Natural killer cell (primary cell): ENCODE measurements around the gene GATAD1. TPM values are rescaled to one million over a fixed set of nuclear protein-coding genes. Genes with fewer than 3 reads are reported as not detected.
"Not testable (repeated sequence)": the region's sequence is repeated elsewhere in the genome, so short reads cannot be mapped to it uniquely, and the experiment has no call there.

ENCODE experiments used
- ATAC-seq, 3 donors: fragments of 150-1000 bp in 2 of 3; fragments of 200-7000 bp in 1 of 3; cut with Tn5 transposase; 1 replicate in 1 of 3; 2 replicates in 2 of 3; pipeline ENCODE4 v1.10.0; 2021; ENCODE audit warnings: mild to moderate bottlenecking in 2 of 3, moderate library complexity in 2 of 3
- DNase-seq, 2 donors: peaks; one replicate each; pipeline versions ENCODE4 v3.0.0 to v3.0.0-alpha.2; 2013 to 2021; ENCODE audit warnings: mixed read lengths in 1 of 2
- H3K27ac ChIP-seq: one replicate; pipeline ENCODE4 v1.5.1; 2013; ENCODE audit warnings: mild to moderate bottlenecking, low read length
- H3K27me3 ChIP-seq: one replicate; pipeline ENCODE4 v1.6.1; 2013; ENCODE audit warnings: low read length; ENCODE audit not compliant: control insufficient read depth, insufficient read depth
- H3K36me3 ChIP-seq: one replicate; pipeline ENCODE4 v1.6.1; 2013; ENCODE audit warnings: low read length; ENCODE audit not compliant: control insufficient read depth, insufficient read depth
- H3K4me1 ChIP-seq: one replicate; pipeline ENCODE4 v1.6.1; 2013; ENCODE audit warnings: low read length; ENCODE audit not compliant: control insufficient read depth, insufficient read depth
- H3K4me3 ChIP-seq: one replicate; pipeline ENCODE4 v1.5.1; 2013; ENCODE audit warnings: low read length
- H3K9me3 ChIP-seq: one replicate; pipeline ENCODE4 v1.6.1; 2013; ENCODE audit warnings: low read length; ENCODE audit not compliant: control insufficient read depth, insufficient read depth
- H3K27ac Mint-ChIP-seq, 2 donors: one replicate each; pipeline ENCODE4 v1.8.0; 2022; ENCODE audit warnings: mild to moderate bottlenecking in 2 of 2, mixed read lengths in 2 of 2, moderate library complexity in 1 of 2
- H3K27me3 Mint-ChIP-seq, 2 donors: one replicate each; pipeline ENCODE4 v1.8.0; 2022; ENCODE audit warnings: low read depth in 2 of 2, mixed read lengths in 2 of 2
- H3K36me3 Mint-ChIP-seq: one replicate; pipeline ENCODE4 v1.8.0; 2022; ENCODE audit warnings: mixed read lengths
- H3K4me1 Mint-ChIP-seq, 2 donors: one replicate each; pipeline ENCODE4 v1.8.0; 2022; ENCODE audit warnings: mixed read lengths in 2 of 2
- H3K4me3 Mint-ChIP-seq: one replicate; pipeline ENCODE4 v1.8.0; 2022; ENCODE audit warnings: mild to moderate bottlenecking, moderate library complexity, mixed read lengths
- H3K9me3 Mint-ChIP-seq, 2 donors: one replicate each; pipeline ENCODE4 v1.8.0; 2022; ENCODE audit warnings: mixed read lengths in 2 of 2
- whole genome bisulfite sequencing: methylation state at CpG from one replicate; pipeline ENCODE4 v1.1.7; 2013; ENCODE audit warnings: missing lambda C conversion rate; ENCODE audit not compliant: insufficient coverage; 5-methylcytosine and 5-hydroxymethylcytosine counted together
- intact Hi-C: fragments of 100-400 bp; cut with micrococcal nuclease; formaldehyde crosslinking; loops from one replicate; pipeline ENCODE4 v1.14.2; 2022
- total RNA-seq, 4 donors: library from RNA; stranded (reverse); fragments of 120-200 nt in 1 of 4; gene quantifications; one replicate each; pipeline versions ENCODE4 v1.2.3 to v1.2.4, GENCODE V29; 2013 to 2022
- TF ChIP-seq, protein P1 (sequence below): fragments of 200-600 bp; IDR thresholded peaks from one replicate; pipeline ENCODE4 v1.8.0; 2022; ENCODE audit warnings: antibody characterized with exemption

Gene GATAD1
- total RNA-seq, 3 donors from 2014 or later (not counting 1 experiment from before 2014, with no cell fraction given), result 32.5 to 43.3 (median 35.0) TPM

DNA sequence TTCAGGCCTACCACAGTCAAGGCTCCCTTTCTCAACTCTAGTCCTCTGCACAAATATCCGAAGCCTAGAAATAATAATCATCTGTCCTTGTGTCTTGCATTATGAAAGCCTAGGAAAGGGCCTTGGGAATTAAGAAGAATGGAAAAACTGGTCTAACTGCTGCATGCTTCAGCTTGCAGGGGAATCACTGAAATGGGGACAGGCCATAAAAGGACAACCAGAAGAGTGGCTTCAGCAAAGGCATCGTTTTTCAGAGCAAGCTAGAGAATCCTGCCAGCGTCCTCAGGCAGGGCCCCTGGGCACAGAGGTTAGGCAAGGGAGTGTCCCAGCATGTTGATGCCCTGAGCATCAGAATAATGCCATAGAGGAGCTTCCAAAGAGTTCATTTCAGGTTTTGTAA is 17.2 kb downstream of the GATAD1 start:
- no peak overlapping the region for H3K27ac ChIP-seq
- DNase-seq (no peak), ATAC-seq (no peak)
- H3K27me3 Mint-ChIP-seq, result no peaks in the 10 kb centered on the region
- no peaks in the 10 kb centered on the region for H3K9me3 Mint-ChIP-seq
- no peak overlapping the region for H3K27ac Mint-ChIP-seq
- TF ChIP-seq, protein P1, sequence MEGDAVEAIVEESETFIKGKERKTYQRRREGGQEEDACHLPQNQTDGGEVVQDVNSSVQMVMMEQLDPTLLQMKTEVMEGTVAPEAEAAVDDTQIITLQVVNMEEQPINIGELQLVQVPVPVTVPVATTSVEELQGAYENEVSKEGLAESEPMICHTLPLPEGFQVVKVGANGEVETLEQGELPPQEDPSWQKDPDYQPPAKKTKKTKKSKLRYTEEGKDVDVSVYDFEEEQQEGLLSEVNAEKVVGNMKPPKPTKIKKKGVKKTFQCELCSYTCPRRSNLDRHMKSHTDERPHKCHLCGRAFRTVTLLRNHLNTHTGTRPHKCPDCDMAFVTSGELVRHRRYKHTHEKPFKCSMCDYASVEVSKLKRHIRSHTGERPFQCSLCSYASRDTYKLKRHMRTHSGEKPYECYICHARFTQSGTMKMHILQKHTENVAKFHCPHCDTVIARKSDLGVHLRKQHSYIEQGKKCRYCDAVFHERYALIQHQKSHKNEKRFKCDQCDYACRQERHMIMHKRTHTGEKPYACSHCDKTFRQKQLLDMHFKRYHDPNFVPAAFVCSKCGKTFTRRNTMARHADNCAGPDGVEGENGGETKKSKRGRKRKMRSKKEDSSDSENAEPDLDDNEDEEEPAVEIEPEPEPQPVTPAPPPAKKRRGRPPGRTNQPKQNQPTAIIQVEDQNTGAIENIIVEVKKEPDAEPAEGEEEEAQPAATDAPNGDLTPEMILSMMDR, result no peak
- H3K9me3 ChIP-seq, result no peaks in the 10 kb centered on the region
- no peak overlapping the region for H3K4me3 ChIP-seq
- 81% methylated on average over 3 of the region's 3 CpGs for WGBS
- intact Hi-C loops, result no loop called here
- H3K4me1 ChIP-seq, result no peaks in the 10 kb centered on the region
- H3K36me3 ChIP-seq, result peaks cover 2% of the 10 kb centered on the region
- no peak overlapping the region for H3K4me3 Mint-ChIP-seq
- H3K36me3 Mint-ChIP-seq, result peaks cover 10% of the 10 kb centered on the region
- H3K27me3 ChIP-seq, result no peaks in the 10 kb centered on the region
- H3K4me1 Mint-ChIP-seq, result no peaks in the 10 kb centered on the region

DNA sequence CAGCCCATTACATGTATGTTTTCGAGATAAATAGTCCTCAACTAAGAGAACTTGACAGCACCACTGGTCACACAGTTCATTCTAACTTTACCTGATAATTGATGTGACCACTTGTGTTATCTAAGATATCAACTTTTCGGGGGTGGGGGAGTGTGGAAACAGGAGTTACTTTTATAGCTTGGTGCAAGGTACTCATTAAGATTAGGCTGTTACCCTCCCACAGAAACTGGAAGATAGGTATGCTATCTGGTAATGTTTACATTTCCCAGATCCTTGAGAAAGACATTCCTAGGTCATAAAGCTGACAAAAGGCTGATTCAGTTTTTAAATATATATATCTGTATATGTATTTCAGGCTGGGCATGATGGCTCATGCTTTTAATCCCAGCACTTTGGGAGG is 19.4 kb downstream of the GATAD1 start:
- Mint-ChIP-seq H3K4me3 (no peak overlapping the region), H3K9me3 (no peaks in the 10 kb centered on the region)
- no peaks in the 10 kb centered on the region for H3K4me1 ChIP-seq

DNA sequence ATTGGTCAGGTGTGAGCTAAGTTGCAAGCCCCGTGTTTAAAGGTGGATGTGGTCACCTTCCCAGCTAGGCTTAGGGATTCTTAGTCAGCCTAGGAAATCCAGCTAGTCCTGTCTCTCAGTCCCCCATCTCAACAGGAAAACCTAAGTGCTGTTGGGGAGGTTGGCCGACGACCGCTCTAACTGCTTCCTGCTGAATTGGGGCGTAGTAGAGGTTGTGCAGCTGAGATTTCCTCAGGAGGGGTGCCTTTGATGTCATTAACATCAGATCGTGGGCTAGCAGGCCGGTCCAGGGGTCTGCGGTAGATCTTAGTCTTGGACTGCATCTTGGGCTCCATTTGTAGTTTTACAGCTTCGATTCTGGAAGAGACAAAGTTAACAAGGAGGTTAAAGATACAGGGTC is 21.3 kb downstream of the GATAD1 start:
- H3K27me3 ChIP-seq, intact Hi-C loops, H3K36me3 Mint-ChIP-seq: not testable (repeated sequence)

More for the DNA sequence above, 19.4 kb downstream of the GATAD1 start:
- H3K27me3 ChIP-seq, result no peaks in the 10 kb centered on the region
- TF ChIP-seq, protein P1, result no peak
- no peaks in the 10 kb centered on the region for H3K9me3 ChIP-seq
- no peak for DNase-seq
- WGBS, result 90% methylated on average over 2 of the region's 2 CpGs
- intact Hi-C loops, result no loop called here
- H3K27ac ChIP-seq, result no peak overlapping the region
- Mint-ChIP-seq H3K27me3 (no peaks in the 10 kb centered on the region), H3K27ac (no peak overlapping the region), H3K36me3 (peaks cover 10% of the 10 kb centered on the region), H3K4me1 (no peaks in the 10 kb centered on the region)
- ATAC-seq, result no peak
- H3K4me3 ChIP-seq, result no peak overlapping the region
- H3K36me3 ChIP-seq, result peaks cover 2% of the 10 kb centered on the region

DNA sequence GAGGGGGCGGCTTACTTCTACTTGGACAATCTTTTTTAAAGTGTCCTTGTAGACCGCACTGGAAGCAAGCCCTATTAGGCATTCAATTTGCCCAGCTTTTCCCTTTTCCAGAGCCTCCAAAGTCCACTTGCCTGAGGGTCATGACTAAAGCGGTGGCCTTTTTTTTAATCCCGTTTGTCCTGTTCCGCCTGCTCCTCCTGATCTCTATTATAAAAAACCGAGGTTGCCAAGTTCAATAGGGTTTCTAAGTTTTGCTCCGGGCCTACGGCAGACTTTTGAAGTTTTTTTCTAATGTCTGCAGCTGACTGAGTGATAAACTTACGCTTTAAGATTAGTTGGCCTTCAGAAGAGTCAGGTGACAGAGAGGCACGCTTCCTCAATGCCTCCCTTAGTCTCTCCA is 26.7 kb downstream of the GATAD1 start:
- H3K9me3 Mint-ChIP-seq, H3K9me3 ChIP-seq, H3K27me3 Mint-ChIP-seq, H3K4me3 Mint-ChIP-seq, H3K4me1 Mint-ChIP-seq, H3K27ac ChIP-seq, intact Hi-C loops, H3K4me1 ChIP-seq, DNase-seq, H3K36me3 Mint-ChIP-seq, H3K27me3 ChIP-seq, H3K4me3 ChIP-seq, ATAC-seq, H3K27ac Mint-ChIP-seq, H3K36me3 ChIP-seq: not testable (repeated sequence)
- 96% methylated on average over 9 of the region's 10 CpGs for whole genome bisulfite sequencing

More for the DNA sequence above, 21.3 kb downstream of the GATAD1 start:
- not testable (repeated sequence) for H3K36me3 ChIP-seq, H3K4me3 Mint-ChIP-seq, H3K9me3 ChIP-seq, DNase-seq, ATAC-seq, H3K9me3 Mint-ChIP-seq, H3K4me1 Mint-ChIP-seq, H3K4me3 ChIP-seq, H3K4me1 ChIP-seq, H3K27me3 Mint-ChIP-seq, H3K27ac Mint-ChIP-seq, H3K27ac ChIP-seq
- WGBS, result 97% methylated on average over 8 of the region's 9 CpGs

DNA sequence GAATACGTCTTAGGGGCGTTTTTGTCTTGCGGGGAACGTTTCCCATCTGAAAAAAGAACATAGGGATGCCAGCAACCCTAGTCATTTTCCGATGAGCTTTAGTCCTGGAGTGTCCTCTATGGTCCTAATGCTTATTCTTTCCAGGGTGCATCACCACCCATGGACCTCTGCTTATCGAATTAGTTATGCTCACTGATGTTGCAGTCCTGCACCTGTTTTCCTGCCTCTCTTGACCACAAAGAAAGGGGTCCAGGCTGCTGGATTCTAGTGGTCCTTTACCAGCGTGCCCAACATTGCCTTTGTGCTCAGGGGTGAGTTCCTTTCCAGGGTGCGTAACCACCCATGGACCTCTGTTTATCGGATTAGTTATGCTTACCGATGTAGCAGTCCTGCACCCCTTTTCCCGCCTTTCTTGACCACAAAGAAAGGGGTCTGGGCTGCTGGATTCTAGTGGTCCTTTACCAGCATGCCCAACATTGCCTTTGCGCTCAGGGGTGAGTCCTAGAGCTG is 28.0 kb downstream of the GATAD1 start:
- intact Hi-C loops, H3K4me1 Mint-ChIP-seq, H3K9me3 Mint-ChIP-seq, H3K9me3 ChIP-seq, H3K27me3 ChIP-seq, H3K27me3 Mint-ChIP-seq, ATAC-seq, H3K27ac ChIP-seq, H3K36me3 ChIP-seq, H3K4me3 ChIP-seq, H3K4me3 Mint-ChIP-seq, H3K36me3 Mint-ChIP-seq, H3K27ac Mint-ChIP-seq, H3K4me1 ChIP-seq, DNase-seq: not testable (repeated sequence)
- 93% methylated on average over 12 of the region's 12 CpGs for WGBS

GRCh38 chr7:92475851-92476590 is 28.7 kb downstream of the GATAD1 start:
- H3K27ac Mint-ChIP-seq, H3K4me3 Mint-ChIP-seq, H3K36me3 ChIP-seq, H3K9me3 Mint-ChIP-seq, intact Hi-C loops, H3K27ac ChIP-seq, H3K27me3 ChIP-seq, H3K4me1 Mint-ChIP-seq, H3K9me3 ChIP-seq, DNase-seq, ATAC-seq, H3K27me3 Mint-ChIP-seq, H3K36me3 Mint-ChIP-seq, H3K4me1 ChIP-seq, H3K4me3 ChIP-seq: not testable (repeated sequence)
- WGBS, result 95% methylated on average over 8 of the region's 11 CpGs
